DOHH2 (cell line): Measurements from ENCODE around the gene EIF2B1.
"Not testable (repeated sequence)": the region's sequence is repeated elsewhere in the genome, so short reads cannot be mapped to it uniquely, and the experiment has no call there.

ENCODE experiments used
- H3F3A ChIP-seq: fragments of 200-600 bp; sonication (generic), shearing (Covaris generic); 2 replicates; pipeline ENCODE4 v1.6.0; 2016; ENCODE audit warnings: antibody characterized with exemption, mild to moderate bottlenecking; ENCODE audit not compliant: control insufficient read depth, insufficient read depth
- H3K27ac ChIP-seq: fragments of 200-600 bp; sonication (generic); 2 replicates; pipeline ENCODE4 v1.5.1; 2014; ENCODE audit warnings: low read depth, mild to moderate bottlenecking, low read length, moderate library complexity
- H3K27me3 ChIP-seq: fragments of 200-600 bp; sonication (generic); 2 replicates; pipeline ENCODE4 v1.6.1; 2014; ENCODE audit warnings: mild to moderate bottlenecking, low read length, mixed read lengths; ENCODE audit not compliant: control insufficient read depth
- H3K36me3 ChIP-seq: fragments of 200-600 bp; sonication (generic); 2 replicates; pipeline ENCODE4 v1.6.1; 2014; ENCODE audit warnings: mild to moderate bottlenecking, low read length, moderate library complexity, mixed read lengths; ENCODE audit not compliant: control insufficient read depth
- H3K4me1 ChIP-seq: fragments of 200-600 bp; sonication (generic); 2 replicates; pipeline ENCODE4 v1.6.1; 2014; ENCODE audit warnings: mild to moderate bottlenecking, low read length, mixed read lengths; ENCODE audit not compliant: control insufficient read depth
- H3K4me2 ChIP-seq: fragments of 200-600 bp; sonication (generic); 2 replicates; pipeline ENCODE4 v1.6.0; 2014; ENCODE audit warnings: mild to moderate bottlenecking, low read length, moderate library complexity
- H3K4me3 ChIP-seq: fragments of 200-600 bp; sonication (generic); 2 replicates; pipeline ENCODE4 v1.5.1; 2014; ENCODE audit warnings: mild to moderate bottlenecking, low read length, mixed read lengths
- H3K79me2 ChIP-seq: fragments of 200-600 bp; sonication (generic); 2 replicates; pipeline ENCODE4 v1.6.1; 2014; ENCODE audit warnings: mild to moderate bottlenecking, low read length, mixed read lengths; ENCODE audit not compliant: control insufficient read depth
- H3K9me2 ChIP-seq: fragments of 200-600 bp; sonication (generic); replicated peaks from 2 replicates; pipeline ENCODE4 v1.6.1; 2014; ENCODE audit warnings: mild to moderate bottlenecking, low read length, mixed read lengths; ENCODE audit not compliant: control insufficient read depth
- H3K9me3 ChIP-seq: fragments of 200-600 bp; sonication (generic); 2 replicates; pipeline ENCODE4 v1.6.1; 2014; ENCODE audit warnings: antibody characterized with exemption, low read length, mixed read lengths; ENCODE audit not compliant: control insufficient read depth, insufficient read depth
- H4K20me1 ChIP-seq: fragments of 200-600 bp; sonication (generic); 2 replicates; pipeline ENCODE4 v1.6.0; 2014; ENCODE audit warnings: low read depth, mild to moderate bottlenecking, antibody characterized with exemption, low read length, moderate library complexity; ENCODE audit not compliant: control insufficient read depth, insufficient read depth
- CTCF ChIP-seq: fragments of 200-600 bp; sonication (generic); IDR thresholded peaks from one replicate; pipeline ENCODE4 v1.5.1; 2014; ENCODE audit warnings: antibody characterized with exemption, mild to moderate bottlenecking, low read depth, low read length; ENCODE audit not compliant: poor library complexity, severe bottlenecking
- EZH2phosphoT487 ChIP-seq: fragments of 200-600 bp; sonication (generic); IDR thresholded peaks from 2 replicates; pipeline ENCODE4 v1.6.1; 2017; ENCODE audit warnings: borderline replicate concordance, mild to moderate bottlenecking, antibody characterized with exemption, low read length, moderate library complexity, mixed read lengths

EIF2B1 gene

GRCh38 chr12:123608182-123608581 is 25.3 kb downstream of the EIF2B1 start:
- no peak for TF ChIP-seq EZH2phosphoT487
- TF ChIP-seq CTCF = no peak
- Histone ChIP-seq H3K36me3 (peaks cover 93% of the 10 kb centered on the region), H3K9me2 (no peaks in the 10 kb centered on the region), H3K27ac (no peak overlapping the region), H3K27me3 (no peaks in the 10 kb centered on the region), H3K4me1 (peaks cover 13% of the 10 kb centered on the region), H3F3A (peaks cover 3% of the 10 kb centered on the region; the same call in 1 of the 2 replicates), H3K4me2 (no peak overlapping the region), H3K79me2 (peaks cover 78% of the 10 kb centered on the region), H4K20me1 (peaks cover 9% of the 10 kb centered on the region; the same call in 1 of the 2 replicates), H3K9me3 (no peaks in the 10 kb centered on the region), H3K4me3 (no peak overlapping the region)

- Histone ChIP-seq H4K20me1 (peaks cover 9% of the 10 kb centered on the region; the same call in 1 of the 2 replicates), H3K79me2 (peaks cover 83% of the 10 kb centered on the region), H3K9me3 (no peaks in the 10 kb centered on the region), H3K27ac (no peak overlapping the region), H3K36me3 (peaks cover 92% of the 10 kb centered on the region), H3K4me1 (peaks cover 17% of the 10 kb centered on the region), H3K27me3 (no peaks in the 10 kb centered on the region), H3F3A (no peaks in the 10 kb centered on the region), H3K4me3 (no peak overlapping the region), H3K4me2 (no peak overlapping the region), H3K9me2 (no peaks in the 10 kb centered on the region)
- no peak for TF ChIP-seq EZH2phosphoT487
Observed at GRCh38 chr12:123607756-123608155, 25.7 kb downstream of the EIF2B1 start.

- Histone ChIP-seq H3F3A (peaks cover 10% of the 10 kb centered on the region), H3K4me1 (peaks cover 23% of the 10 kb centered on the region), H3K79me2 (peaks cover 88% of the 10 kb centered on the region), H3K36me3 (peaks cover 78% of the 10 kb centered on the region), H3K4me2 (peak overlapping the region; percentile 85), H3K4me3 (peak overlapping the region; percentile 98)
- not testable (repeated sequence) for H4K20me1 ChIP-seq, H3K9me2 ChIP-seq, H3K27ac ChIP-seq, H3K9me3 ChIP-seq, H3K27me3 ChIP-seq
Observed at GRCh38 chr12:123603495-123603894, 30.0 kb downstream of the EIF2B1 start.

GRCh38 chr12:123602651-123603195 is 30.8 kb downstream of the EIF2B1 start:
- Histone ChIP-seq H3K4me3 (peak overlapping the region; percentile 98), H3K79me2 (peaks cover 80% of the 10 kb centered on the region), H3K36me3 (peaks cover 78% of the 10 kb centered on the region), H3K4me1 (peaks cover 27% of the 10 kb centered on the region), H3K4me2 (peak overlapping the region; percentile 85), H4K20me1 (peaks cover 9% of the 10 kb centered on the region; the same call in 1 of the 2 replicates), H3K9me2 (no peaks in the 10 kb centered on the region), H3F3A (peaks cover 17% of the 10 kb centered on the region), H3K27ac (peak overlapping the region; percentile 73), H3K27me3 (no peaks in the 10 kb centered on the region), H3K9me3 (no peaks in the 10 kb centered on the region)
- no peak for TF ChIP-seq CTCF
- TF ChIP-seq EZH2phosphoT487 = no peak
